RWPE1 (cell line): ENCODE data around the gene MEX3B.
A peak's percentile ranks its signal among the peaks of the same experiment; 100 is the strongest.
"Not testable (repeated sequence)": the region's sequence is repeated elsewhere in the genome, so short reads cannot be mapped to it uniquely, and the experiment has no call there.

Experiments used
- CTCF ChIA-PET: fragments of 350-600 bp; sonication (Branson Sonifier 250); formaldehyde crosslinking; extraction: SDS; loops from one replicate; lab custom pipeline; 2021; lab: Yijun Ruan, JAX
- POLR2A ChIA-PET: fragments of 400-600 bp; formaldehyde crosslinking; extraction: SDS; loops from one replicate; lab custom pipeline; 2020; ENCODE audit warnings: antibody characterized with exemption; ENCODE audit not compliant: low non-redundant PET; lab: Yijun Ruan, JAX
- DNase-seq: peaks from one replicate; pipeline ENCODE4 v3.0.0; 2012; ENCODE audit warnings: low spot score
- H3K27ac ChIP-seq: fragments of 450-650 bp; 2 replicates; pipeline ENCODE4 v1.5.1; 2017
- TF ChIP-seq, protein P1 (sequence below): fragments of 450-650 bp; conservative IDR thresholded peaks from 2 replicates; pipeline ENCODE4 v1.5.1; 2017; ENCODE audit warnings: low read depth, mild to moderate bottlenecking

Gene MEX3B

DNA sequence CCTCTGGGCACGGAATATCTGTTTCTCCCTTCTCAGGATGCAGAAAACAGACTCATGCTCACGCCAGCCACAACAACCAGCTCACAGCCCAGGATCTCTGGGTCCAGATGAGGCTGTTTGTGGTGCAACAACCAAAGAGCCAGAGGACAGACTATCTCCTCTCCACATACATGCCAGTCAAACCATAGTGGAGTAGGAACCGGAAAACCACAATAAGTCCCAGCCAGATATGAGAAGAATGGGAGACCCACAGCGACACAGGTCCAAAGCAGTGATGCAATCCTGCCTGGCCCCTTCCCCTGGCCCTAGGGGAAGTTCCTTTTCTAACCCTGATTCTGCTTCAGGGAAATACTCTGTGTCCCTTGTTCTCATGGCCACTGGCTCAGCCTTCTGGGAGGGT lies 27.6 kb downstream of the MEX3B start:
- TF ChIP-seq, protein P1, sequence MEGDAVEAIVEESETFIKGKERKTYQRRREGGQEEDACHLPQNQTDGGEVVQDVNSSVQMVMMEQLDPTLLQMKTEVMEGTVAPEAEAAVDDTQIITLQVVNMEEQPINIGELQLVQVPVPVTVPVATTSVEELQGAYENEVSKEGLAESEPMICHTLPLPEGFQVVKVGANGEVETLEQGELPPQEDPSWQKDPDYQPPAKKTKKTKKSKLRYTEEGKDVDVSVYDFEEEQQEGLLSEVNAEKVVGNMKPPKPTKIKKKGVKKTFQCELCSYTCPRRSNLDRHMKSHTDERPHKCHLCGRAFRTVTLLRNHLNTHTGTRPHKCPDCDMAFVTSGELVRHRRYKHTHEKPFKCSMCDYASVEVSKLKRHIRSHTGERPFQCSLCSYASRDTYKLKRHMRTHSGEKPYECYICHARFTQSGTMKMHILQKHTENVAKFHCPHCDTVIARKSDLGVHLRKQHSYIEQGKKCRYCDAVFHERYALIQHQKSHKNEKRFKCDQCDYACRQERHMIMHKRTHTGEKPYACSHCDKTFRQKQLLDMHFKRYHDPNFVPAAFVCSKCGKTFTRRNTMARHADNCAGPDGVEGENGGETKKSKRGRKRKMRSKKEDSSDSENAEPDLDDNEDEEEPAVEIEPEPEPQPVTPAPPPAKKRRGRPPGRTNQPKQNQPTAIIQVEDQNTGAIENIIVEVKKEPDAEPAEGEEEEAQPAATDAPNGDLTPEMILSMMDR, result no peak
- no peak overlapping the region for H3K27ac ChIP-seq
- DNase-seq, result no peak
- POLR2A ChIA-PET, result no interaction called here
- CTCF ChIA-PET, result no interaction called here

DNA sequence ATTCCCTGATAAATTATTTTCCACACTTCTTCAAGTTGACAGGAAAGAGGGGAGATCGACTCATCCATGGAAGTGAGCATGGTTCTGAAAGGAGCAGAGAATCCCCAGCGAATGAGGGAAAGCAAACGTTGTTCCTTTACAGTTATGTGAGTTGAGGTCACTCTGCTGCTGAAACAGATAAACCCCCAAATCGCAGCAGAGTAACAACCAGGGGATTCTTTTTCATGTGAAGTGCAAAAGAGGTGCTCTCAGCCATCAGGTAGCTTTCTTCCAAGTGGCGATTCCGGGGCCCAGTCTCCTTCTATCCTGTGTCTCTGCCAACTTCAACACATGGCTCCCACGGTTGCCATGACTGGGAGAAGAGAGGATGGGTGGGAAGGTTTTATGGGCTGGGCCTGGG lies 28.2 kb downstream of the MEX3B start:
- TF ChIP-seq, protein P1, result no peak
- no peak for DNase-seq
- no peak overlapping the region for H3K27ac ChIP-seq
- CTCF ChIA-PET, result no interaction called here
- POLR2A ChIA-PET, result no interaction called here

DNA sequence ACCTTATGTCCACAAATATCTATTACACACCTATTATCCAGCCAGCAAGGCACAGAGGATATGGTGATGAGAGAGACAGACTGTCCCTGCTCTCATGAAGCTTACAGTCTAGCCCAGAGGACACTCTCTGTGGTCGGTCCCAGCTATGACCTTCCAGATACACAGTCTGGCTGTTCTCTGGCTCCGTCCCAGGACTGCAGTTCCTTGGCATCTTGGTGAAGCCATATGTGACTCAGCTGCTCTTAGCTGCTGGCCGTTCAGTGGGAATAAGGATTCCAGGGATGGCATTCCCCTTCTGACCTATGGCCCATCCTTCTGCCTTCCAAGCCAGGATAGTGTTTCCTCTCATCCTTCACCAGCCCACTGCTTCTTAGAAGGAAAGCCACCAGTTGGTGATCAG lies 30.8 kb downstream of the MEX3B start:
- no peak overlapping the region for H3K27ac ChIP-seq
- TF ChIP-seq, protein P1, result no peak
- no peak for DNase-seq
- ChIA-PET CTCF (no interaction called here), POLR2A (no interaction called here)

DNA sequence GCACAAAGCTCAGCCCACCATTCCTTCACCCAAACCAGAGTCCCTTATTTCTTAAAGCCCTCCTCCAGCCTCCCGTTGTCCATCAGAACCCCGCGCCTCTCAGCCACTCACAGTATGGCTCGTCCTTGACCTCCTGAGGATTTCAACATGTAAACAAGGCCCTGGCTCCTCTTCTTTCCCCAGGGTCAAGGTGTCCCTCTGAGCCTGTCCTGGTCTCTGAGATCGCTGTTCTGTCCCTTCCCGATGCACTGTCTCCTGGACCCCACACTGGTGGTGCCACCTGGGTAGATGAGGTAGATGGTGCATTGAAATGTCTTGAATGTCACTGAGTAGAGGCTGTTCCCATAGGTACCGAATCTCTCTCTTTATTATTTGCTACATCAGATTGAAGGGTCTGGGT lies 32.9 kb downstream of the MEX3B start:
- TF ChIP-seq, protein P1, result no peak
- ChIA-PET CTCF (no interaction called here), POLR2A (no interaction called here)
- no peak overlapping the region for H3K27ac ChIP-seq
- DNase-seq, result no peak

DNA sequence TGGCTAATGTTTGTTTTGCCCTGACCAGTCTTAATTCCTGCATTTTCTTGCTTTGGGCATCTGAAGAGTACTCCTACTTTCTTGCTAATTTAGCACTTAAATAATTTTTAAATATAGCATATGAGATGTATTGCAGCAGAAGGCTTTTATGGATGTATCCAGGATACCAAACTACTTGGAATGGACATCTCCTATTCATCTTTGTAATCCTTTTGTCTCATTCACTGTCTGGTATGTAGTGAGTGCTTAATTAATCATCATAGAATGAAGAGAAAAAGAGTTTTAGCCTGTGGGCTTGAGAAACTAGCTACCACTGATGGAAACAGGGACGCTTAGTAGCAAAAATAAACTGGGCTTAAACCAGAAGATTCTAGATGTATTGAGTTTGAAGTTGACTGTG lies 40.6 kb downstream of the MEX3B start:
- TF ChIP-seq, protein P1, result no peak
- ChIA-PET CTCF (interaction anchor here (0.5 to 1.0 kb wide), 2 partner anchors 103 to 135 kb away, joined by 3 to 6 read pairs; no protein-coding TSS in a partner anchor), POLR2A (no interaction called here)
- DNase-seq, result no peak
- H3K27ac ChIP-seq, result no peak overlapping the region

DNA sequence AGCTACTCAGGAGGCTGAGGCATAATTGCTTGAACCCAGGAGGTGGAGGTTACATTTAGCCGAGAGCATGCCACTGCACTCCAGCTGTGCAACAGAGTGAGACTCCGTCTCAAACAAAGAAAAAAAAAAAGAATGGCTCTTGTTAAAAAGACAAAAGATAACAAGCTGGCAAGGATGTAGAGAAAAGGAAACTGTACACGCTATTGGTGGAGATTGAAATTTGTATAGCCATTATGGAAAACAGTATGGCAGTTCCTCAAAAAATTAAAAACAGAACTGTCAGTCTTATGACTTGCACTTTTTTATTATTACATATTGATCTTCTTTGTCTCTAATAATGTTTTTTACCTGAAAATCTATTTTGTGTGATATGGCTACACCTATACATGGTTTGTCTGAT lies 41.9 kb downstream of the MEX3B start:
- DNase-seq, result no peak
- ChIA-PET CTCF (no interaction called here), POLR2A (no interaction called here)
- no peak overlapping the region for H3K27ac ChIP-seq
- TF ChIP-seq, protein P1, result no peak

DNA sequence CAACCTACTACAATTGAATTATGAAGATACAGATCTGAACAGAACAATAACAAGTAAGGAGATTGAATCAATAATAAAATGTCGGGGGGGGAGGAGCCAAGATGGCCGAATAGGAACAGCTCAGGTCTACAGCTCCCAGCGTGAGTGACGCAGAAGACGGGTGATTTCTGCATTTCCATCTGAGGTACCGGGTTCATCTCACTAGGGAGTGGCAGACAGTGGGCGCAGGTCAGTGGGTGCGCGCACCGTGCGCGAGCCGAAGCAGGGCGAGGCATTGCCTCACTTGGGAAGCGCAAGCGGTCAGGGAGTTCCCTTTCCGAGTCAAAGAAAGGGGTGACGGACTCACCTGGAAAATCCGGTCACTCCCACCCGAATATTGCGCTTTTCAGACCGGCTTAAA lies 50.7 kb downstream of the MEX3B start:
- POLR2A ChIA-PET, DNase-seq: not testable (repeated sequence)
- CTCF ChIA-PET, result interaction anchor here (0.6 kb wide), 1 partner anchor 593 kb away, joined by 3 read pairs; no protein-coding TSS in a partner anchor
- peak overlapping the region; percentile 82 for H3K27ac ChIP-seq
